PC-9 (cell line): ENCODE data around the gene SMIM28. TPM values are rescaled to one million over a fixed set of nuclear protein-coding genes. Genes with fewer than 3 reads are reported as not detected.

Experiments used
- BruUV-seq: library from RNA; stranded (reverse); fragments of 400-500 nt; replicated peaks from 2 replicates; lab custom pipeline; 2021; lab: Mats Ljungman, UMichigan
- CTCF ChIA-PET: fragments of 300-600 bp; sonication (Branson Sonifier 250); formaldehyde crosslinking; loops from one replicate; lab custom pipeline; 2022; ENCODE audit warnings: antibody characterized with exemption; lab: Charles Lee
- POLR2A ChIA-PET: fragments of 300-600 bp; sonication (Branson Sonifier 250); formaldehyde crosslinking; loops from one replicate; lab custom pipeline; 2022; ENCODE audit warnings: antibody characterized with exemption; ENCODE audit not compliant: unreplicated experiment; lab: Charles Lee
- DNase-seq, 2 experiments: peaks; one replicate each; pipeline versions ENCODE4 v3.0.0 to v3.0.0-alpha.2; 2015 to 2022; ENCODE audit warnings: mixed read lengths in 1 of 2
- H2AFZ ChIP-seq: fragments of 200-600 bp; sonication (generic); 2 replicates; pipeline ENCODE4 v1.8.1; 2017; ENCODE audit warnings: antibody characterized with exemption
- H3F3A ChIP-seq: fragments of 200-600 bp; sonication (generic); 2 replicates; pipeline ENCODE4 v1.8.1; 2017; ENCODE audit warnings: antibody characterized with exemption, mild to moderate bottlenecking, low read depth; ENCODE audit not compliant: insufficient read depth
- H3K27ac ChIP-seq: fragments of 200-600 bp; sonication (generic); 2 replicates; pipeline ENCODE4 v1.6.1; 2016; ENCODE audit warnings: mixed run types
- H3K27me3 ChIP-seq: fragments of 200-600 bp; sonication (generic); 2 replicates; pipeline ENCODE4 v1.6.1; 2016; ENCODE audit warnings: low read depth, mixed run types; ENCODE audit not compliant: insufficient read depth
- H3K36me3 ChIP-seq: fragments of 200-600 bp; sonication (generic); 2 replicates; pipeline ENCODE4 v1.6.1; 2016; ENCODE audit warnings: low read depth, mixed run types
- H3K4me1 ChIP-seq: fragments of 200-600 bp; sonication (generic); replicated peaks from 2 replicates; pipeline ENCODE4 v1.6.1; 2016; ENCODE audit warnings: mixed run types; ENCODE audit not compliant: insufficient read depth
- H3K4me2 ChIP-seq: fragments of 200-600 bp; sonication (generic); 2 replicates; pipeline ENCODE4 v1.6.1; 2017; ENCODE audit warnings: mixed run types
- H3K4me3 ChIP-seq: fragments of 200-600 bp; sonication (generic); 2 replicates; pipeline ENCODE4 v1.6.1; 2016; ENCODE audit warnings: mixed run types
- H3K79me2 ChIP-seq: fragments of 200-600 bp; sonication (generic); 2 replicates; pipeline ENCODE4 v1.6.1; 2017; ENCODE audit warnings: low read depth, mixed run types
- H3K9me2 ChIP-seq: fragments of 200-600 bp; sonication (generic); 2 replicates; pipeline ENCODE4 v1.8.1; 2017; ENCODE audit warnings: mild to moderate bottlenecking; ENCODE audit not compliant: insufficient read depth
- H3K9me3 ChIP-seq: fragments of 200-600 bp; sonication (generic); 2 replicates; pipeline ENCODE4 v1.8.1; 2016; ENCODE audit warnings: low read depth; ENCODE audit not compliant: insufficient read depth
- H4K20me1 ChIP-seq: fragments of 200-600 bp; sonication (generic); 2 replicates; pipeline ENCODE4 v1.8.1; 2017; ENCODE audit not compliant: insufficient read depth
- EZH2 ChIP-seq: fragments of 200-600 bp; sonication (generic); IDR thresholded peaks from 2 replicates; pipeline ENCODE4 v1.8.0; 2017; ENCODE audit warnings: antibody characterized with exemption, low read depth
- intact Hi-C: fragments of 100-400 bp; cut with micrococcal nuclease; formaldehyde crosslinking; loops from one replicate; pipeline ENCODE4 v1.10.0; 2022; ENCODE audit not compliant: unreplicated experiment
- total RNA-seq: library from RNA; stranded (reverse); gene quantifications from 2 replicates; pipeline ENCODE4 v1.2.3, GENCODE V29; 2021
- TF ChIP-seq, protein P1 (sequence below): fragments of 200-600 bp; sonication (generic); conservative IDR thresholded peaks from 2 replicates; pipeline ENCODE4 v1.6.1; 2017; ENCODE audit warnings: mixed run types, antibody characterized with exemption, mild to moderate bottlenecking, moderate library complexity

Gene SMIM28
- total RNA-seq, 1 experiment from 2014 or later: not detected

DNA sequence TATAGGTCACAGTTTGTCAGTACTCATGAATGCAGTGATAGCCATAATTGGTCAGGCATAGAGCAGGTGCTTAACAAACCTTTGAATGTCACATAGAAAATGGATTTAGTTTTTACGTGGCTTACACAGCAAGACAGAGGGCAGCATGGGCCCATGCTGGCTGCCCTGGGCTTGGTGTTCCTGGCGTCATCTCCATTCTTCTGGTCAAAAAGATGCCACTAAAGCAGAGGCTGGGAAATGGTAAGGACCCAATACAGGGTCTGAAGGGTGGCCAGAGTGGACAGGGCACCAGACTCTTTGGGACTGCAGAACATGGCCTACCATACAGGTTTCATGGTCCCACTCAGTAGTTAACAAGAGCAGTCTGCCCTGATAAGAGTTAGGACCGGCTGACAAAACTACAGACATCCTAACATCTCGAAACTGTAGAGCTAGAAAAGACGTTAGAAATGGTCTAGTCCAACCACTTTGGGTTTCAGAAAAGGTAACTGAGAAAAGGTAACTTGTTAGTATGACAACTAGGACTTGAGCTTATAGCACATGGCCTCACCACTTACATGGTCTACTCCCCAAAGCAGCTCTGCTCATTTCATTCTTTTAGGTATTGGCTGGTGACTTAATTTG, 48.9 kb downstream of the SMIM28 start:
- Histone ChIP-seq H3K79me2 (no peaks in the 10 kb centered on the region), H3K27ac (no peak overlapping the region), H3K36me3 (no peaks in the 10 kb centered on the region), H3K4me3 (no peak overlapping the region), H3K9me3 (no peaks in the 10 kb centered on the region), H3K9me2 (no peaks in the 10 kb centered on the region), H2AFZ (no peak overlapping the region), H3F3A (peaks cover 8% of the 10 kb centered on the region), H3K4me1 (peaks cover 10% of the 10 kb centered on the region; the same call in 1 of the 2 replicates), H3K27me3 (no peaks in the 10 kb centered on the region), H3K4me2 (no peak overlapping the region), H4K20me1 (no peaks in the 10 kb centered on the region)
- CTCF ChIA-PET: no interaction called here
- no TSS peak for BruUV-seq
- intact Hi-C loops: no loop called here
- no peak for DNase-seq
- POLR2A ChIA-PET: no interaction called here
- no peak for TF ChIP-seq EZH2
- TF ChIP-seq, protein P1, sequence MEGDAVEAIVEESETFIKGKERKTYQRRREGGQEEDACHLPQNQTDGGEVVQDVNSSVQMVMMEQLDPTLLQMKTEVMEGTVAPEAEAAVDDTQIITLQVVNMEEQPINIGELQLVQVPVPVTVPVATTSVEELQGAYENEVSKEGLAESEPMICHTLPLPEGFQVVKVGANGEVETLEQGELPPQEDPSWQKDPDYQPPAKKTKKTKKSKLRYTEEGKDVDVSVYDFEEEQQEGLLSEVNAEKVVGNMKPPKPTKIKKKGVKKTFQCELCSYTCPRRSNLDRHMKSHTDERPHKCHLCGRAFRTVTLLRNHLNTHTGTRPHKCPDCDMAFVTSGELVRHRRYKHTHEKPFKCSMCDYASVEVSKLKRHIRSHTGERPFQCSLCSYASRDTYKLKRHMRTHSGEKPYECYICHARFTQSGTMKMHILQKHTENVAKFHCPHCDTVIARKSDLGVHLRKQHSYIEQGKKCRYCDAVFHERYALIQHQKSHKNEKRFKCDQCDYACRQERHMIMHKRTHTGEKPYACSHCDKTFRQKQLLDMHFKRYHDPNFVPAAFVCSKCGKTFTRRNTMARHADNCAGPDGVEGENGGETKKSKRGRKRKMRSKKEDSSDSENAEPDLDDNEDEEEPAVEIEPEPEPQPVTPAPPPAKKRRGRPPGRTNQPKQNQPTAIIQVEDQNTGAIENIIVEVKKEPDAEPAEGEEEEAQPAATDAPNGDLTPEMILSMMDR: no peak

DNA sequence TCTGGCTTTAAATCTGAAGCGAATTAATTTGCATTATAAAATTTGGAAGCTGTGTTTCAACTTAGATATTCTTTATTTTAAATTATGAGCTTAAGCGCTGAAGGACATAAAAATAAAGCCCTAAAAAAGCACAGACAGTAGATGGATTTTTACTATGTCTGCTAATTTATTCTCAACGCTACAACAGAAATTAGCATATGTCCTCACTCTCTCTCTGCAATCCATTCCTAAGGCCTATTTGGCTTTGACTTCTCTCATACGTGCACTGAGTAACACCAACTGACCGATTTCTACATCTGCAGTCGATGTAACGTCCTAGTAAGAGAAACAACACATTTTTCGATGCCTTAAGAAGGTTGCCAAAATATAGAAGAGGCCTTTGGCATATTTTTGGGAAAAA, 50.0 kb downstream of the SMIM28 start:
- BruUV-seq: no TSS peak
- no peak overlapping the region for H3K4me3 ChIP-seq

DNA sequence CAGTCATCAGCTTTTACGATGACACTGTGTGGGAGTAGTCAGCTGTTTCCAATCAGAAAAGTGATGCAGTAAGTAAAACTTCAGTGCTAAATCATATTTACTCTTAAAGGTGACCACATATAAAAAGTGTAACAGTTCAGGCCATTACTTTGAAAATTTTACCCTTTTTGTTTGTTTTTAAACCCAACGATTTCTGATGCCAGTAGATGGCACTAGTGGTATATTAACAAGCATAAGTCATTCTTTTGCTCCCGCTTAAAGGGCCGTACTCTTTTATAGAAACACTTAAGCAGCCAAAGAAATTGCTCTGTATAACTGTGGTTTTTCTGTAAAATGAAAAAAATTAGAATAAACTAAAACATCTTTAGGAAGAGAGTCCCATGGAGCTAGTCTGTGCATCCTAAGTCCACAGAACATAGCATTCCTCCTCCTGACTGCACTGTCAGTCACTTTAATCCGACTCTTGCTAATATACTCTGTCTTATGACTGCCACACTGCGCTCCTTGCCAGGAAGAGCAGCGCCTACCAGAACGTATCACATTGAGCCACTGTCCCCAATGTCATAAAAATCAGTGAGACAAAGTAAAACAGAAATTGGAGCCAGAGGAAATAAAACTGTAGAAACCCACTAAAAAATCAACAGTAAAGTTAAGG, 51.4 kb downstream of the SMIM28 start:
- intact Hi-C loops: loop anchor here (1.0 to 2.0 kb wide), 3 partner anchors 80 to 312 kb away; no protein-coding TSS in a partner anchor
- Histone ChIP-seq H3K4me2 (no peak overlapping the region), H3K4me1 (no peaks in the 10 kb centered on the region), H3K9me3 (no peaks in the 10 kb centered on the region), H3F3A (no peaks in the 10 kb centered on the region), H3K27ac (no peak overlapping the region), H2AFZ (no peak overlapping the region), H3K9me2 (no peaks in the 10 kb centered on the region), H3K79me2 (no peaks in the 10 kb centered on the region), H3K27me3 (no peaks in the 10 kb centered on the region), H4K20me1 (no peaks in the 10 kb centered on the region; the same call in 1 of the 2 replicates), H3K4me3 (no peak overlapping the region), H3K36me3 (no peaks in the 10 kb centered on the region)
- DNase-seq: peak in 1 of 2 experiments; percentile 55
- POLR2A ChIA-PET: no interaction called here
- CTCF ChIA-PET: interaction anchor here (0.7 to 1.5 kb wide), 2 partner anchors 107 to 122 kb away, joined by 4 to 10 read pairs; no protein-coding TSS in a partner anchor
- no TSS peak for BruUV-seq
- TF ChIP-seq, protein P1: peak; percentile 89
- no peak for TF ChIP-seq EZH2

More for the DNA sequence above, 50.0 kb downstream of the SMIM28 start:
- H2AFZ ChIP-seq: no peak overlapping the region
- H3K9me2 ChIP-seq: no peaks in the 10 kb centered on the region
- ChIA-PET POLR2A (no interaction called here), CTCF (interaction anchor here (0.7 kb wide), 1 partner anchor 258 kb away, joined by 4 read pairs; no protein-coding TSS in a partner anchor)
- TF ChIP-seq, protein P1: no peak
- no peak for TF ChIP-seq EZH2
- no peaks in the 10 kb centered on the region for H4K20me1 ChIP-seq
- H3K4me2 ChIP-seq: no peak overlapping the region
- peaks cover 8% of the 10 kb centered on the region; the same call in 1 of the 2 replicates for H3K4me1 ChIP-seq
- no peak overlapping the region for H3K27ac ChIP-seq
- no peak for DNase-seq
- H3F3A ChIP-seq: peaks cover 8% of the 10 kb centered on the region
- no peaks in the 10 kb centered on the region for H3K27me3 ChIP-seq
- H3K9me3 ChIP-seq: no peaks in the 10 kb centered on the region
- H3K79me2 ChIP-seq: no peaks in the 10 kb centered on the region
- H3K36me3 ChIP-seq: no peaks in the 10 kb centered on the region
- intact Hi-C loops: loop anchor here (2.0 kb wide), 2 partner anchors 81 to 311 kb away; no protein-coding TSS in a partner anchor
